Smooth muscle cell (in vitro differentiated cells): ENCODE data around the gene FGL2. TPM values are rescaled to one million over a fixed set of nuclear protein-coding genes. Genes with fewer than 3 reads are reported as not detected.
A peak's percentile ranks its signal among the peaks of the same experiment; 100 is the strongest.
"Not testable (repeated sequence)": the region's sequence is repeated elsewhere in the genome, so short reads cannot be mapped to it uniquely, and the experiment has no call there.

Experiments used
- DNase-seq: peaks from one replicate; lab custom pipeline; 2025; ENCODE audit not compliant: unreplicated experiment; lab: John Stamatoyannopoulos, UW
- H2AFZ ChIP-seq: fragments of 200-600 bp; sonication (generic); 2 replicates; pipeline ENCODE4 v1.6.0; 2016; ENCODE audit warnings: antibody characterized with exemption, low read depth, mild to moderate bottlenecking
- H3F3A ChIP-seq: fragments of 200-600 bp; sonication (generic); 2 replicates; pipeline ENCODE4 v1.6.0; 2017; ENCODE audit warnings: antibody characterized with exemption, low read depth
- H3K27ac ChIP-seq: fragments of 200-600 bp; sonication (generic); 2 replicates; pipeline ENCODE4 v1.5.1; 2016; ENCODE audit warnings: low read depth, mild to moderate bottlenecking
- H3K27me3 ChIP-seq: fragments of 200-600 bp; sonication (generic); 2 replicates; pipeline ENCODE4 v1.6.1; 2016; ENCODE audit warnings: low read depth, mild to moderate bottlenecking
- H3K36me3 ChIP-seq: fragments of 200-600 bp; sonication (generic); 2 replicates; pipeline ENCODE4 v1.5.1; 2016; ENCODE audit warnings: low read depth
- H3K4me1 ChIP-seq: fragments of 200-600 bp; sonication (generic); 2 replicates; pipeline ENCODE4 v1.5.1; 2016; ENCODE audit warnings: low read depth
- H3K4me2 ChIP-seq: fragments of 200-600 bp; sonication (generic); 2 replicates; pipeline ENCODE4 v1.6.0; 2016; ENCODE audit warnings: mild to moderate bottlenecking
- H3K4me3 ChIP-seq: fragments of 200-600 bp; sonication (generic); 2 replicates; pipeline ENCODE4 v1.5.1; 2016; ENCODE audit warnings: mild to moderate bottlenecking
- H3K79me2 ChIP-seq: fragments of 200-600 bp; sonication (generic); 2 replicates; pipeline ENCODE4 v1.6.0; 2016; ENCODE audit warnings: low read depth, mild to moderate bottlenecking
- H3K9ac ChIP-seq: fragments of 200-600 bp; sonication (generic); 2 replicates; pipeline ENCODE4 v1.6.0; 2016; ENCODE audit warnings: low read depth
- H3K9me3 ChIP-seq: fragments of 200-600 bp; sonication (generic); replicated peaks from 2 replicates; pipeline ENCODE4 v1.5.1; 2016; ENCODE audit warnings: low read depth
- H4K20me1 ChIP-seq: fragments of 200-600 bp; sonication (generic); 2 replicates; pipeline ENCODE4 v1.6.0; 2016; ENCODE audit warnings: low read depth
- WGBS: methylation state at CpG from one replicate; pipeline ENCODE4 v1.1.7; 2016; ENCODE audit warnings: low lambda C conversion rate; 5-methylcytosine and 5-hydroxymethylcytosine counted together
- polyA plus RNA-seq: library from polyadenylated mRNA; unstranded; fragments of >200 nt; fragmentation: Nextera tagmentation; extraction: Ambion mirVana; gene quantifications from 2 replicates; pipeline ENCODE4 v1.2.1, GENCODE V29; 2016
- total RNA-seq: library from RNA; depleted of rRNA; stranded (reverse); fragments of >200 nt; gene quantifications from 2 replicates; pipeline ENCODE4 v1.2.3, GENCODE V29; 2014

Gene FGL2
- total and polyA plus RNA-seq, 2 experiments from 2014 or later = 0.40 TPM; not detected in 1

- H3F3A ChIP-seq, H3K79me2 ChIP-seq, H4K20me1 ChIP-seq, H3K4me1 ChIP-seq, DNase-seq, H2AFZ ChIP-seq, H3K36me3 ChIP-seq, H3K9ac ChIP-seq, H3K4me2 ChIP-seq, H3K27me3 ChIP-seq, H3K4me3 ChIP-seq, H3K9me3 ChIP-seq: not testable (repeated sequence)
- 82% methylated on average over 5 of the region's 5 CpGs for WGBS
- H3K27ac ChIP-seq = peak overlapping the region; percentile 52
Measured at GRCh38 chr7:77155601-77156377, 43.8 kb downstream of the FGL2 start.

GRCh38 chr7:77154917-77155464, 44.6 kb downstream of the FGL2 start:
- H3K27ac ChIP-seq = peak overlapping the region; percentile 52
- not testable (repeated sequence) for H3K79me2 ChIP-seq, H3K4me1 ChIP-seq, H3K9ac ChIP-seq, DNase-seq, H3K36me3 ChIP-seq, H4K20me1 ChIP-seq, H3K9me3 ChIP-seq, H3F3A ChIP-seq, H3K4me2 ChIP-seq, H3K27me3 ChIP-seq, H3K4me3 ChIP-seq, H2AFZ ChIP-seq
- 41% methylated on average over 3 of the region's 3 CpGs for WGBS

GRCh38 chr7:77152232-77152631, 47.4 kb downstream of the FGL2 start:
- not testable (repeated sequence) for H3K79me2 ChIP-seq, H3F3A ChIP-seq, H3K4me3 ChIP-seq, H3K4me1 ChIP-seq, H3K9me3 ChIP-seq, H3K36me3 ChIP-seq, H3K27ac ChIP-seq, H3K27me3 ChIP-seq, H3K9ac ChIP-seq, DNase-seq, H4K20me1 ChIP-seq, H3K4me2 ChIP-seq, H2AFZ ChIP-seq

Other genes with a start within 250 kb of the FGL2 start
- gene SPDYE17, start 167.5 kb downstream of the FGL2 start, total RNA-seq = not detected in 2 replicates
- gene SPDYE17, start 167.5 kb downstream of the FGL2 start, polyA plus RNA-seq = not detected in 2 replicates
- not detected in 2 replicates for gene SPDYE18, start 137.3 kb downstream of the FGL2 start, total RNA-seq
- gene SPDYE18, start 137.3 kb downstream of the FGL2 start, polyA plus RNA-seq = 0.18 and 0.20 TPM in 2 replicates
- gene CCDC146, start 77.2 kb downstream of the FGL2 start, total RNA-seq = 2.6 and 7.3 TPM in 2 replicates
- 0.77 and 2.3 TPM in 2 replicates for gene CCDC146, start 77.2 kb downstream of the FGL2 start, polyA plus RNA-seq
- 0.94 and 3.2 TPM in 2 replicates for gene GSAP, start 216.5 kb upstream of the FGL2 start, total RNA-seq
- gene GSAP, start 216.5 kb upstream of the FGL2 start, polyA plus RNA-seq = 0.45 and 1.1 TPM in 2 replicates